Loucy (cell line): Measurements from ENCODE around the gene DNM2.

Experiments used
- H2AFZ ChIP-seq: fragments of 200-600 bp; sonication (generic); 2 replicates; pipeline ENCODE4 v1.6.0; 2016; ENCODE audit warnings: antibody characterized with exemption, mild to moderate bottlenecking, low read length, moderate library complexity
- H3F3A ChIP-seq: fragments of 200-600 bp; 2 replicates; pipeline ENCODE4 v1.6.0; 2016; ENCODE audit warnings: antibody characterized with exemption, low read depth, mild to moderate bottlenecking
- H3K27me3 ChIP-seq: fragments of 200-600 bp; sonication (generic); 2 replicates; pipeline ENCODE4 v1.6.1; 2014; ENCODE audit warnings: low read length, mild to moderate bottlenecking; ENCODE audit not compliant: insufficient read depth, poor library complexity, severe bottlenecking
- H3K36me3 ChIP-seq: fragments of 200-600 bp; sonication (generic); 2 replicates; pipeline ENCODE4 v1.6.1; 2016; ENCODE audit warnings: low read length; ENCODE audit not compliant: insufficient read depth
- H3K4me1 ChIP-seq: fragments of 200-600 bp; sonication (generic); 2 replicates; pipeline ENCODE4 v1.5.1; 2014; ENCODE audit warnings: low read length, mild to moderate bottlenecking; ENCODE audit not compliant: insufficient read depth, poor library complexity, severe bottlenecking
- H3K4me2 ChIP-seq: fragments of 200-600 bp; sonication (generic); 2 replicates; pipeline ENCODE4 v1.6.0; 2014; ENCODE audit warnings: antibody characterized with exemption, low read length, low read depth, mild to moderate bottlenecking; ENCODE audit not compliant: poor library complexity, severe bottlenecking
- H3K4me3 ChIP-seq: fragments of 200-600 bp; sonication (generic); 2 replicates; pipeline ENCODE4 v1.5.1; 2014; ENCODE audit warnings: low read length, mild to moderate bottlenecking, mixed read lengths; ENCODE audit not compliant: poor library complexity, severe bottlenecking
- H3K79me2 ChIP-seq: fragments of 200-600 bp; sonication (generic); 2 replicates; pipeline ENCODE4 v1.6.1; 2014; ENCODE audit warnings: low read length; ENCODE audit not compliant: insufficient read depth
- H3K9ac ChIP-seq: fragments of 200-600 bp; sonication (generic); 2 replicates; pipeline ENCODE4 v1.6.0; 2014; ENCODE audit warnings: mild to moderate bottlenecking, low read depth, low read length, moderate library complexity; ENCODE audit not compliant: poor library complexity, severe bottlenecking
- H3K9me2 ChIP-seq: fragments of 200-600 bp; sonication (generic); replicated peaks from 2 replicates; pipeline ENCODE4 v1.6.1; 2016; ENCODE audit warnings: low read depth, low read length, mixed read lengths
- H3K9me3 ChIP-seq: fragments of 200-600 bp; sonication (generic); 2 replicates; pipeline ENCODE4 v1.6.1; 2014; ENCODE audit warnings: mild to moderate bottlenecking, antibody characterized with exemption, low read length, low read depth; ENCODE audit not compliant: insufficient read depth
- H4K20me1 ChIP-seq: fragments of 200-600 bp; sonication (generic); 2 replicates; pipeline ENCODE4 v1.6.0; 2014; ENCODE audit warnings: antibody characterized with exemption, low read length, mild to moderate bottlenecking; ENCODE audit not compliant: insufficient read depth, poor library complexity, severe bottlenecking
- EZH2phosphoT487 ChIP-seq: fragments of 200-600 bp; IDR thresholded peaks from 2 replicates; pipeline ENCODE4 v1.6.1; 2018; ENCODE audit warnings: antibody characterized with exemption, mild to moderate bottlenecking, moderate library complexity, borderline replicate concordance
- TF ChIP-seq, protein P1 (sequence below): fragments of 200-600 bp; sonication (generic); conservative IDR thresholded peaks from 2 replicates; pipeline ENCODE4 v1.5.1; 2014; ENCODE audit warnings: mild to moderate bottlenecking, antibody characterized with exemption, low read length

DNM2 gene

GRCh38 chr19:10683582-10683981 lies 34.3 kb upstream of the DNM2 start:
- Histone ChIP-seq H3K27me3 (no peaks in the 10 kb centered on the region), H3K4me2 (no peak overlapping the region), H3K79me2 (peaks cover 21% of the 10 kb centered on the region; the same call in 1 of the 2 replicates), H3K9ac (no peak overlapping the region), H3F3A (no peaks in the 10 kb centered on the region), H3K9me3 (no peaks in the 10 kb centered on the region), H4K20me1 (peaks cover 44% of the 10 kb centered on the region), H3K4me3 (no peak overlapping the region), H3K36me3 (peaks cover 99% of the 10 kb centered on the region; the same call in 1 of the 2 replicates), H2AFZ (no peak overlapping the region), H3K9me2 (no peaks in the 10 kb centered on the region), H3K4me1 (no peaks in the 10 kb centered on the region)
- TF ChIP-seq, protein P1, sequence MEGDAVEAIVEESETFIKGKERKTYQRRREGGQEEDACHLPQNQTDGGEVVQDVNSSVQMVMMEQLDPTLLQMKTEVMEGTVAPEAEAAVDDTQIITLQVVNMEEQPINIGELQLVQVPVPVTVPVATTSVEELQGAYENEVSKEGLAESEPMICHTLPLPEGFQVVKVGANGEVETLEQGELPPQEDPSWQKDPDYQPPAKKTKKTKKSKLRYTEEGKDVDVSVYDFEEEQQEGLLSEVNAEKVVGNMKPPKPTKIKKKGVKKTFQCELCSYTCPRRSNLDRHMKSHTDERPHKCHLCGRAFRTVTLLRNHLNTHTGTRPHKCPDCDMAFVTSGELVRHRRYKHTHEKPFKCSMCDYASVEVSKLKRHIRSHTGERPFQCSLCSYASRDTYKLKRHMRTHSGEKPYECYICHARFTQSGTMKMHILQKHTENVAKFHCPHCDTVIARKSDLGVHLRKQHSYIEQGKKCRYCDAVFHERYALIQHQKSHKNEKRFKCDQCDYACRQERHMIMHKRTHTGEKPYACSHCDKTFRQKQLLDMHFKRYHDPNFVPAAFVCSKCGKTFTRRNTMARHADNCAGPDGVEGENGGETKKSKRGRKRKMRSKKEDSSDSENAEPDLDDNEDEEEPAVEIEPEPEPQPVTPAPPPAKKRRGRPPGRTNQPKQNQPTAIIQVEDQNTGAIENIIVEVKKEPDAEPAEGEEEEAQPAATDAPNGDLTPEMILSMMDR: no peak
- no peak for TF ChIP-seq EZH2phosphoT487

DNA sequence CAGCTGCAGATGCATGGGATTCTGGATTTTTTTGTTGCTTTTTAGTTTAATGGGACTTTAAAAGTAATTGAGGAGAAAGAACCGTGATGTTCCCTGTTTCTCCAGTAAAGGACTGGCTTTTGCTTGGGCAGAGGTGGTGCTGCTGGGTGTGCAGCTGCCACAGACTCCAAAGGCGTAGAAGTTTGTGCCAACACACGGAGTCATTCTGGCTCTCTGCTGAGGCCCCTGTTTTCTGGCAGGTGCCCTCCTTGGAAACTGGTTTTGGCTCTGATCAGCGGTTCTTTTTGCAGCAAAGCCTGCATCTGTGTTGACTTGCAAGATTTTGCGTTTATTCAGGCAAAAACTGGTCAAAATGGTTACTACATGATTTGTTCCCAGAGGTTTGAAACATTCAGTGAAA lies 32.7 kb upstream of the DNM2 start:
- H3K79me2 ChIP-seq: peaks cover 12% of the 10 kb centered on the region; the same call in 1 of the 2 replicates
- no peaks in the 10 kb centered on the region for H3K9me3 ChIP-seq
- no peaks in the 10 kb centered on the region for H3K27me3 ChIP-seq
- no peaks in the 10 kb centered on the region for H3K4me1 ChIP-seq
- TF ChIP-seq EZH2phosphoT487: no peak
- H3K4me3 ChIP-seq: no peak overlapping the region
- H3F3A ChIP-seq: no peaks in the 10 kb centered on the region
- H2AFZ ChIP-seq: no peak overlapping the region
- peaks cover 36% of the 10 kb centered on the region for H4K20me1 ChIP-seq
- no peak overlapping the region for H3K9ac ChIP-seq
- peaks cover 99% of the 10 kb centered on the region; the same call in 1 of the 2 replicates for H3K36me3 ChIP-seq
- H3K9me2 ChIP-seq: no peaks in the 10 kb centered on the region
- H3K4me2 ChIP-seq: no peak overlapping the region

DNA sequence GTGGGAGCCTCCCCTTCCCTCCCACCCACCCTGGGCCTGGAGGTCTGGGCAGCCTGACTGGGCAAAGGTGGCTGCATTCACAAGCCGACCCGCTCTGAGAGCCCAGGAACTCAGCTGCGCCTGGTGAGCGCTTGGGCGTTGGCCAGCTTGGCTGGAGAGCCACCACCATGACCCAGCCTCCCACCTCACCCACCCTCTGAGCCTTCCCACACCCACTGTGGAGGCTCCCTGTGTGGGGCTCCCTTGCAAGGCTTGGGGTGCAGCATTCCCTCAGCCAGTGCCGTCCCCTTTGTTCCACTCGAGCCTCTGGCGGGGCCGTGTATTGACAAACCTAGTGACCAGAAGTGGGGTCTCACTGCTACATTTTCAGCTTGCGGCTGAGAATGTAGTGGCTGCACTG lies 31.7 kb upstream of the DNM2 start:
- H3K36me3 ChIP-seq: peaks cover 99% of the 10 kb centered on the region; the same call in 1 of the 2 replicates
- H3K4me1 ChIP-seq: no peaks in the 10 kb centered on the region
- no peak overlapping the region for H3K4me3 ChIP-seq
- no peaks in the 10 kb centered on the region for H3F3A ChIP-seq
- H3K79me2 ChIP-seq: peaks cover 3% of the 10 kb centered on the region; the same call in 1 of the 2 replicates
- no peak overlapping the region for H3K4me2 ChIP-seq
- no peaks in the 10 kb centered on the region for H3K9me3 ChIP-seq
- H3K9ac ChIP-seq: no peak overlapping the region
- H2AFZ ChIP-seq: no peak overlapping the region
- no peaks in the 10 kb centered on the region for H3K9me2 ChIP-seq
- H3K27me3 ChIP-seq: no peaks in the 10 kb centered on the region
- H4K20me1 ChIP-seq: peaks cover 34% of the 10 kb centered on the region
- no peak for TF ChIP-seq EZH2phosphoT487
- TF ChIP-seq, protein P1: no peak
